ENCODE results near the gene CYB5R4.

CYB5R4 gene

GRCh38 chr6:83998021-83998584 is 138.6 kb downstream of the CYB5R4 start:
- Histone ChIP-seq H3K9me2 (replicated peaks; ENCODE audit: control insufficient read depth, low read length) (no peaks in the 10 kb centered on the region; the same call in 1 of the 2 replicates), H4K20me1 (ENCODE audit: control insufficient read depth, insufficient read depth, low read depth, low read length) (no peaks in the 10 kb centered on the region), H3K4me1 (ENCODE audit: control insufficient read depth, low read length) (no peaks in the 10 kb centered on the region), H3K36me3 (ENCODE audit: control insufficient read depth, low read length) (no peaks in the 10 kb centered on the region), H3K79me2 (ENCODE audit: control insufficient read depth, low read length) (no peaks in the 10 kb centered on the region), H3K4me2 (ENCODE audit: low read length) (no peak overlapping the region), H3F3A (ENCODE audit: control insufficient read depth, insufficient read depth) (no peaks in the 10 kb centered on the region), H3K27ac (ENCODE audit: low read depth, low read length) (no peak overlapping the region), H3K9me3 (ENCODE audit: control insufficient read depth, insufficient read depth, low read length) (no peaks in the 10 kb centered on the region), H3K4me3 (ENCODE audit: low read length) (no peak overlapping the region), H3K27me3 (ENCODE audit: control insufficient read depth, low read length) (0 out of 2 replicates have a peak, but pooled peaks cover 3% of the 10 kb centered on the region)
- TF ChIP-seq EZH2phosphoT487 (IDR thresholded peaks at IDR 0.05; ENCODE audit: borderline replicate concordance, low read length) (no peak), CTCF (IDR thresholded peaks at IDR 0.05; ENCODE audit: low read depth, low read length, poor library complexity, severe bottlenecking) (no peak)

GRCh38 chr6:84001119-84001518 is 141.6 kb downstream of the CYB5R4 start:
- Histone ChIP-seq H3K9me3 (ENCODE audit: control insufficient read depth, insufficient read depth, low read length) (no peaks in the 10 kb centered on the region), H3K36me3 (ENCODE audit: control insufficient read depth, low read length) (no peaks in the 10 kb centered on the region), H4K20me1 (ENCODE audit: control insufficient read depth, insufficient read depth, low read depth, low read length) (no peaks in the 10 kb centered on the region), H3K27me3 (ENCODE audit: control insufficient read depth, low read length) (0 out of 2 replicates have a peak, but pooled peaks cover 3% of the 10 kb centered on the region), H3K27ac (ENCODE audit: low read depth, low read length) (no peak overlapping the region), H3K9me2 (replicated peaks; ENCODE audit: control insufficient read depth, low read length) (no peaks in the 10 kb centered on the region; the same call in 1 of the 2 replicates), H3K79me2 (ENCODE audit: control insufficient read depth, low read length) (no peaks in the 10 kb centered on the region), H3F3A (ENCODE audit: control insufficient read depth, insufficient read depth) (no peaks in the 10 kb centered on the region), H3K4me2 (ENCODE audit: low read length) (no peak overlapping the region), H3K4me1 (ENCODE audit: control insufficient read depth, low read length) (no peaks in the 10 kb centered on the region), H3K4me3 (ENCODE audit: low read length) (no peak overlapping the region)
- TF ChIP-seq EZH2phosphoT487 (IDR thresholded peaks at IDR 0.05; ENCODE audit: borderline replicate concordance, low read length): no peak
- TF ChIP-seq CTCF (IDR thresholded peaks at IDR 0.05; ENCODE audit: low read depth, low read length, poor library complexity, severe bottlenecking): no peak

- H3K4me1 ChIP-seq (ENCODE audit: control insufficient read depth, low read length): no peaks in the 10 kb centered on the region
- H3K79me2 ChIP-seq (ENCODE audit: control insufficient read depth, low read length): no peaks in the 10 kb centered on the region
- no peak overlapping the region for H3K4me3 ChIP-seq (ENCODE audit: low read length)
- H3K27me3 ChIP-seq (ENCODE audit: control insufficient read depth, low read length): 0 out of 2 replicates have a peak, but pooled peaks cover 3% of the 10 kb centered on the region
- H3F3A ChIP-seq (ENCODE audit: control insufficient read depth, insufficient read depth): no peaks in the 10 kb centered on the region
- H3K9me2 ChIP-seq (replicated peaks; ENCODE audit: control insufficient read depth, low read length): no peaks in the 10 kb centered on the region
- no peak overlapping the region for H3K27ac ChIP-seq (ENCODE audit: low read depth, low read length)
- H3K36me3 ChIP-seq (ENCODE audit: control insufficient read depth, low read length): no peaks in the 10 kb centered on the region
- no peak overlapping the region for H3K4me2 ChIP-seq (ENCODE audit: low read length)
- H4K20me1 ChIP-seq (ENCODE audit: control insufficient read depth, insufficient read depth, low read depth, low read length): no peaks in the 10 kb centered on the region
- no peak for TF ChIP-seq CTCF (IDR thresholded peaks at IDR 0.05; ENCODE audit: low read depth, low read length, poor library complexity, severe bottlenecking)
- TF ChIP-seq EZH2phosphoT487 (IDR thresholded peaks at IDR 0.05; ENCODE audit: borderline replicate concordance, low read length): no peak
- no peaks in the 10 kb centered on the region for H3K9me3 ChIP-seq (ENCODE audit: control insufficient read depth, insufficient read depth, low read length)
Measured at GRCh38 chr6:84002226-84002625, 142.7 kb downstream of the CYB5R4 start.

Measured in DOHH2 (cell line).